RWPE2 (cell line): ENCODE data around the gene TMEM167B.
"Not testable (repeated sequence)": the region's sequence is repeated elsewhere in the genome, so short reads cannot be mapped to it uniquely, and the experiment has no call there.

Experiments used
- ATAC-seq: fragments of 200-7000 bp; cut with Tn5 transposase; 3 replicates; pipeline ENCODE4 v1.9.1; 2021; ENCODE audit warnings: low read depth
- DNase-seq: peaks from one replicate; pipeline ENCODE4 v3.0.0-alpha.2; 2020; ENCODE audit warnings: low spot score
- H3K27ac ChIP-seq: fragments of 450-650 bp; 2 replicates; pipeline ENCODE4 v1.5.1; 2017; ENCODE audit warnings: mild to moderate bottlenecking; ENCODE audit not compliant: poor library complexity, severe bottlenecking
- H3K27me3 ChIP-seq: fragments of 250-450 bp; sonication (Bioruptor Pico); 2 replicates; pipeline ENCODE4 v1.5.1; 2021; ENCODE audit warnings: mild to moderate bottlenecking, moderate library complexity; ENCODE audit not compliant: insufficient read depth, poor library complexity, severe bottlenecking
- H3K36me3 ChIP-seq: fragments of 250-450 bp; sonication (Bioruptor Pico); 2 replicates; pipeline ENCODE4 v1.5.1; 2020; ENCODE audit warnings: low read depth, mild to moderate bottlenecking, moderate library complexity
- H3K4me1 ChIP-seq: fragments of 250-450 bp; sonication (Bioruptor Pico); 2 replicates; pipeline ENCODE4 v1.5.1; 2021; ENCODE audit warnings: mild to moderate bottlenecking, moderate library complexity; ENCODE audit not compliant: insufficient read depth, poor library complexity, severe bottlenecking
- H3K4me3 ChIP-seq: fragments of 250-450 bp; sonication (Bioruptor Pico); 2 replicates; pipeline ENCODE4 v1.5.1; 2021; ENCODE audit warnings: mild to moderate bottlenecking, moderate library complexity; ENCODE audit not compliant: severe bottlenecking
- H3K9me3 ChIP-seq: fragments of 250-450 bp; sonication (Bioruptor Pico); 2 replicates; pipeline ENCODE4 v1.5.1; 2021; ENCODE audit warnings: mild to moderate bottlenecking, moderate library complexity; ENCODE audit not compliant: severe bottlenecking
- TF ChIP-seq, protein P1 (sequence below): fragments of 450-650 bp; IDR thresholded peaks from one replicate; pipeline ENCODE4 v1.5.1; 2017; ENCODE audit warnings: mild to moderate bottlenecking, moderate library complexity; ENCODE audit not compliant: poor library complexity, severe bottlenecking

TMEM167B gene

DNA sequence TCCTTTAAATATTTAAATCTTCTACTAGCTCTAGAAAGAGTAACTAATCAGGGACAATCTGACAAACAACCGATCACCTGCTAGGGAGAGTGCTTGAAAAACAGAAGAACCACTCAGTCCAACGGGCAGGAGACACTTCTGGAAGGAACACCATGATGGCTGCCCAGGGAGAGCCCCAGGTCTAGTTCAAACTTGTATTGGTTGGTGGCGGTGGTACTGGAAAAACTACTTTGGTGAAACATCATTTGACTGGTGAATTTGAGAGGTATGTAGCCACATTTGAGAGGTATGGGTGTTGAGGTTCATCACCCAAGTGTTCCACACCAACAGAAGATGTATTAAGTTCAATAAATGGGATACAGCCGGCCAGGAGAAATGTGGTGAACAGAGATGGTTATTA is 43.9 kb upstream of the TMEM167B start:
- ATAC-seq: no peak
- TF ChIP-seq, protein P1, sequence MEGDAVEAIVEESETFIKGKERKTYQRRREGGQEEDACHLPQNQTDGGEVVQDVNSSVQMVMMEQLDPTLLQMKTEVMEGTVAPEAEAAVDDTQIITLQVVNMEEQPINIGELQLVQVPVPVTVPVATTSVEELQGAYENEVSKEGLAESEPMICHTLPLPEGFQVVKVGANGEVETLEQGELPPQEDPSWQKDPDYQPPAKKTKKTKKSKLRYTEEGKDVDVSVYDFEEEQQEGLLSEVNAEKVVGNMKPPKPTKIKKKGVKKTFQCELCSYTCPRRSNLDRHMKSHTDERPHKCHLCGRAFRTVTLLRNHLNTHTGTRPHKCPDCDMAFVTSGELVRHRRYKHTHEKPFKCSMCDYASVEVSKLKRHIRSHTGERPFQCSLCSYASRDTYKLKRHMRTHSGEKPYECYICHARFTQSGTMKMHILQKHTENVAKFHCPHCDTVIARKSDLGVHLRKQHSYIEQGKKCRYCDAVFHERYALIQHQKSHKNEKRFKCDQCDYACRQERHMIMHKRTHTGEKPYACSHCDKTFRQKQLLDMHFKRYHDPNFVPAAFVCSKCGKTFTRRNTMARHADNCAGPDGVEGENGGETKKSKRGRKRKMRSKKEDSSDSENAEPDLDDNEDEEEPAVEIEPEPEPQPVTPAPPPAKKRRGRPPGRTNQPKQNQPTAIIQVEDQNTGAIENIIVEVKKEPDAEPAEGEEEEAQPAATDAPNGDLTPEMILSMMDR: no peak
- H3K4me3 ChIP-seq: no peak overlapping the region

DNA sequence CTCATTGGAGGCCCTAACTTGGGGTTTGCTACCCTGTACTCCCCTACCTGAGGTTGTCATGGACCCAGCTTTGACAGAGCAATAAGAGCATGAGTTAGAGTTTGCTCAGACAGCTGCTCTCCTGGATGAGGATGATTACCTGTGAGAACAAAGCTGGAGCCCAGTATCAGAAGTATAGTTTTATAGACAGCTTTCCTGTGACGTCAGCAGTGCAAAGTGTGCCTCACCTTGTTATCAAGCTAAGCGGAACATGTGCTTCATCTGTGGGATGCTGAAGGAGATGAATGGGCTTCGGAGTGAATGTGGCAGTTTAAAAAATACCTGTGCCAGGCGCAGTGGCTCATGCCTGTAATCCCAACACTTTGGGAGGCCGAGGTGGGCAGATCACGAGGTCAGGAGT is 43.2 kb upstream of the TMEM167B start:
- peaks cover 14% of the 10 kb centered on the region for H3K4me1 ChIP-seq
- H3K4me3 ChIP-seq: no peak overlapping the region
- H3K27ac ChIP-seq: no peak overlapping the region
- DNase-seq (no peak), ATAC-seq (no peak)
- no peaks in the 10 kb centered on the region for H3K36me3 ChIP-seq
- no peaks in the 10 kb centered on the region for H3K9me3 ChIP-seq
- TF ChIP-seq, protein P1: no peak
- H3K27me3 ChIP-seq: no peaks in the 10 kb centered on the region

More for the DNA sequence above, 43.9 kb upstream of the TMEM167B start:
- peaks cover 14% of the 10 kb centered on the region for H3K4me1 ChIP-seq
- no peak overlapping the region for H3K27ac ChIP-seq
- H3K36me3 ChIP-seq: no peaks in the 10 kb centered on the region
- no peaks in the 10 kb centered on the region for H3K27me3 ChIP-seq
- no peak for DNase-seq
- H3K9me3 ChIP-seq: no peaks in the 10 kb centered on the region

DNA sequence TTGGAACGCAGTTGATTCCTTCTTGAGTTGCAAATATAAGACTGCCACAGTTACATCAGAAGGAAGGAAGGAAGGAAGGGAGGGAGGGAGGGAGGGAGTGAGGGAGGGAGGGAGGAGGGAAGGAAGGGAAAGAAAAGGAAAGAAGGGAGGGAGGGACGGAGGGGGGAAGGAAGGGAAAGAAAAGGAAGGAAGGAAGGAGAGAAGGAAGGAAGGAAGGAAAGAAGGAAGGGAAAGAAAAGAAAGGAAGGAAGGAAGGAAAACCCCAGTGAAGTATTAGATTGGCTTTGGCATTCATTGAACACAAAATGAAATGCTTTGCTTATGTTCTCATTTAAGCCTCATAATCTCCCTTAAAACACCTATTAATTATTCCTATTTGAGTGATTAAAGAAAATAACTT is 42.2 kb upstream of the TMEM167B start:
- ATAC-seq (no peak), DNase-seq (no peak)
- no peaks in the 10 kb centered on the region for H3K27me3 ChIP-seq
- H3K27ac ChIP-seq: no peak overlapping the region
- no peaks in the 10 kb centered on the region for H3K9me3 ChIP-seq
- no peaks in the 10 kb centered on the region for H3K36me3 ChIP-seq
- peaks cover 14% of the 10 kb centered on the region for H3K4me1 ChIP-seq
- H3K4me3 ChIP-seq: no peak overlapping the region
- TF ChIP-seq, protein P1: no peak

DNA sequence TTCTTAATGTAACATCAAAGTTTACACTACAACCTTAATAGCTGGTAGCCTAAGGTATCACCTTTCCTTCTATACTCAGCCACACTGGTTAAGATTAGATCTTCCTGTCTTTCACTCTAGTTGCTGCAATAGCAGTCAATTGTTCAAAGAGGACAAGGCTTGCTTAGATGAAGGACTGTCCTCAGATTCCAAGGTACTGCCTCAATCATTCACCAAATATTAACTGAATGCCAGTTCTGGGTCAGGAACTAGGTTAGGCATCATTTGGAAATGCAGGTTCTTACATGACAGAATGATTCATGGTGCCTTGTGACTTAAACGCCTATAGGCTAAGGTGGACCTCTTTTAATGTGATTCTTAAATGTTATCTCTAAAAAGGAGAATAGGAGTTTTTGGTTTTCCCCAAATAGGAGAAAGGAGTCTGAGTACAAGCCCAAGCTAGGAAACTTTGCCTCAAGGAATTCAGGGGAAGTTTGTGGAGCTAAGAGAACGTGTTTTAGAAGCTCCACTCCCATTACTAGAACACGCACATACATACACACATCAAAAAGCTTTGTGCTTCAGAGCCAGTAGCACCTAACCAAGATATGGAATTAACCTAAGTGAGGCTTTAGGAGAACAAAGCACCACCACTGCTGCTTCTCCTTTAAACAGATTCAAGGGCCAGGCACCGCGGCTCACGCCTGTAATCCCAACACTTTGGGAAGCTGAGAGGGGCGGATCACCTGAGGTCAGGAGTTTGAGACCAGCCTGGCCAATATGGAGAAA is 40.2 kb upstream of the TMEM167B start:
- Histone ChIP-seq H3K27me3 (no peaks in the 10 kb centered on the region), H3K9me3 (no peaks in the 10 kb centered on the region), H3K36me3 (no peaks in the 10 kb centered on the region), H3K4me1 (peaks cover 14% of the 10 kb centered on the region), H3K27ac (peak overlapping the region; percentile 41), H3K4me3 (no peak overlapping the region)
- ATAC-seq (peak; percentile 85), DNase-seq (no peak)
- TF ChIP-seq, protein P1: no peak

DNA sequence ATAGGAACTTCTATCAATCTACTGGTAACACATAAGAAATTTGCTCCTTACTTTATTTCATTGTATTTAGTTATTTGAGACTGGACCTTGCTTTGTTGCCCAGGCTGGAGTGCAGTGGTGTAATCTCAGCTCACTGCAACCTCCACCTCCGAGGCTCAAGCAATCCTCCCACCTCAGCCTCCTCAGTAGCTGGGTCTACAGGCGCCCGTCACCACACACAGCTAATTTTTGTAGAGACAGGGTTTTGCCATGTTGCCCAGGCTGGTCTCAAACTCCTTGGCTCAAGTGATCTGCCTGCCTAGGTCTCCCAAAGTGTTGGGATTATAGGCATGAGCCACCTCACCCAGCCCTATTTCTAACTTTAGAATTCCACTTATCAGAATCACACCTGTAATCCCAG is 38.4 kb upstream of the TMEM167B start:
- H3K27me3 ChIP-seq, H3K27ac ChIP-seq, ATAC-seq, H3K9me3 ChIP-seq, DNase-seq, H3K36me3 ChIP-seq, H3K4me3 ChIP-seq: not testable (repeated sequence)
- H3K4me1 ChIP-seq: peaks cover 14% of the 10 kb centered on the region
